Thyroid gland (tissue), 4 donors: ENCODE measurements around the gene PALLD.

Source experiments
- CTCF ChIP-seq, 6 experiments: fragments of 200-600 bp in 3 of 6; fragments of 450-650 bp in 3 of 6; sonication (generic) in 3 of 6; IDR thresholded peaks; one replicate each; pipeline ENCODE4 v1.5.1; 2016 to 2019; ENCODE audit warnings: antibody characterized with exemption in 6 of 6, mild to moderate bottlenecking in 2 of 6, inconsistent platforms in 1 of 6, moderate library complexity in 1 of 6
- POLR2A ChIP-seq, 2 donors: fragments of 450-650 bp; IDR thresholded peaks; one replicate each; pipeline ENCODE4 v1.6.1; 2017; ENCODE audit warnings: antibody characterized with exemption in 2 of 2, mild to moderate bottlenecking in 2 of 2, moderate library complexity in 1 of 2

GRCh38 chr4:168781926-168782325, 285.1 kb downstream of the PALLD start:
- TF ChIP-seq CTCF (IDR thresholded peaks at IDR 0.05) (no peak), POLR2A (IDR thresholded peaks at IDR 0.05) (no peak)
